HepG2 (cell line): ENCODE measurements around the gene CLASRP. TPM values are rescaled to one million over a fixed set of nuclear protein-coding genes. Genes with fewer than 3 reads are reported as not detected.
A peak's percentile ranks its signal among the peaks of the same experiment; 100 is the strongest.

ENCODE experiments used
- AGO2 ChIP-seq: fragments of 200-400 bp; formaldehyde crosslinking; optimal IDR thresholded peaks from 2 replicates; pipeline ENCODE3; 2017; ENCODE audit warnings: mild to moderate bottlenecking, low read depth, low read length, moderate library complexity
- DR1 ChIP-seq: sonication (generic); formaldehyde crosslinking; IDR thresholded peaks from 2 replicates; pipeline ENCODE4 v1.8.0; 2021; ENCODE audit warnings: mild to moderate bottlenecking, missing genetic modification reagents, inconsistent platforms
- EZH2 ChIP-seq: conservative IDR thresholded peaks from 2 replicates; pipeline ENCODE4 v1.6.1; 2012; ENCODE audit warnings: mild to moderate bottlenecking, low read depth, low read length, moderate library complexity
- HMG20A ChIP-seq: IDR thresholded peaks from 2 replicates; pipeline ENCODE4 v1.6.1; 2016; ENCODE audit warnings: borderline replicate concordance
- HNRNPH1 ChIP-seq: fragments of 200-400 bp; formaldehyde crosslinking; optimal IDR thresholded peaks from 2 replicates; pipeline ENCODE3; 2017; ENCODE audit warnings: mild to moderate bottlenecking, low read depth, low read length
- KLF6 ChIP-seq: IDR thresholded peaks from 2 replicates; pipeline ENCODE4 v1.8.0; 2016; ENCODE audit warnings: missing biosample characterization, missing genetic modification reagents
- REPIN1 ChIP-seq: sonication (generic); formaldehyde crosslinking; IDR thresholded peaks from 2 replicates; pipeline ENCODE4 v1.8.0; 2022; ENCODE audit warnings: missing genetic modification reagents, low read depth, mild to moderate bottlenecking, borderline replicate concordance
- SIN3A ChIP-seq: IDR thresholded peaks from 2 replicates; pipeline ENCODE4 v1.6.1; 2011; ENCODE audit warnings: low read depth, mild to moderate bottlenecking, control low read depth, low read length, borderline replicate concordance
- TCF7L2 ChIP-seq: IDR thresholded peaks from 2 replicates; pipeline ENCODE4 v1.6.1; 2011; ENCODE audit warnings: mild to moderate bottlenecking, low read depth, low read length, moderate library complexity
- TOE1 ChIP-seq: sonication (generic); formaldehyde crosslinking; IDR thresholded peaks from 2 replicates; pipeline ENCODE4 v1.4.0; 2020; ENCODE audit warnings: mild to moderate bottlenecking, missing genetic modification reagents
- XBP1 ChIP-seq: sonication (generic); formaldehyde crosslinking; IDR thresholded peaks from 2 replicates; pipeline ENCODE4 v1.5.0; 2020; ENCODE audit warnings: missing genetic modification reagents
- ZNF558 ChIP-seq: sonication (generic); formaldehyde crosslinking; IDR thresholded peaks from 2 replicates; pipeline ENCODE4 v1.9.0; 2022; ENCODE audit warnings: mild to moderate bottlenecking, missing genetic modification reagents, borderline replicate concordance
- ZNF670 ChIP-seq: sonication (generic); formaldehyde crosslinking; IDR thresholded peaks from 2 replicates; pipeline ENCODE4 v1.8.0; 2022; ENCODE audit warnings: mild to moderate bottlenecking, missing genetic modification reagents, borderline replicate concordance
- ZNF678 ChIP-seq: sonication (generic); formaldehyde crosslinking; IDR thresholded peaks from 2 replicates; pipeline ENCODE4 v1.4.0; 2020; ENCODE audit warnings: mild to moderate bottlenecking, missing genetic modification reagents
- ZNF777 ChIP-seq: sonication (generic); formaldehyde crosslinking; IDR thresholded peaks from 2 replicates; pipeline ENCODE4 v1.4.0; 2020; ENCODE audit warnings: missing genetic modification reagents
- ZNF883 ChIP-seq: sonication (generic); formaldehyde crosslinking; IDR thresholded peaks from 2 replicates; pipeline ENCODE4 v1.5.1; 2020; ENCODE audit warnings: mild to moderate bottlenecking, missing genetic modification reagents; ENCODE audit errors: not compliant biosample characterization
- ZSCAN12 ChIP-seq: sonication (generic); formaldehyde crosslinking; IDR thresholded peaks from 2 replicates; pipeline ENCODE4 v1.9.0; 2021; ENCODE audit warnings: mild to moderate bottlenecking, missing genetic modification reagents
- polyA plus RNA-seq, 8 experiments: library from polyadenylated mRNA; depleted of rRNA in 3 of 8; stranded (reverse) in 7 of 8; unstranded in 1 of 8; fragments of >200 nt; fragmentation: Illumina TruSeq in 4 of 8; extraction: Trizol in 4 of 8; gene quantifications; 2 replicates each; pipeline versions ENCODE4 v1.2.1 to v1.2.3, GENCODE V29; 2011 to 2016; ENCODE audit warnings: low read depth in 4 of 8, missing spikeins in 1 of 8, mixed read lengths in 1 of 8; ENCODE audit not compliant: insufficient read depth in 1 of 8
- total RNA-seq, 5 experiments: library from RNA; depleted of rRNA; stranded (reverse); fragments of >200 nt; fragmentation: Illumina TruSeq; extraction: Trizol; gene quantifications; 2 replicates each; pipeline ENCODE4 v1.2.3, GENCODE V29; 2016; ENCODE audit warnings: low read depth in 1 of 5
- TF ChIP-seq, protein P1 (sequence below): sonication (generic); formaldehyde crosslinking; IDR thresholded peaks from 2 replicates; pipeline ENCODE4 v1.4.0; 2020; ENCODE audit warnings: missing genetic modification reagents, borderline replicate concordance
- TF ChIP-seq, protein P2 (sequence below): sonication (generic); formaldehyde crosslinking; IDR thresholded peaks from 2 replicates; pipeline ENCODE4 v1.8.0; 2022; ENCODE audit warnings: missing genetic modification reagents, mild to moderate bottlenecking, borderline replicate concordance
- TF ChIP-seq, protein P3 (sequence below), 2 experiments: sonication (generic) in 1 of 2; formaldehyde crosslinking in 1 of 2; IDR thresholded peaks; 2 replicates each; pipeline versions ENCODE4 v1.5.1 to v1.6.1; 2011 to 2020; ENCODE audit warnings: borderline replicate concordance in 1 of 2, low read depth in 1 of 2, low read length in 1 of 2, mild to moderate bottlenecking in 1 of 2, missing genetic modification reagents in 1 of 2, moderate library complexity in 1 of 2
- TF ChIP-seq, protein P4 (sequence below): sonication (generic); formaldehyde crosslinking; IDR thresholded peaks from 2 replicates; pipeline ENCODE4 v1.4.0; 2020; ENCODE audit warnings: missing genetic modification reagents, mild to moderate bottlenecking, borderline replicate concordance

Gene CLASRP
- total and polyA plus RNA-seq, 2 of the 13 experiments (the other 11 are each of a cell fraction or from before 2014, with no cell fraction given), result 32.0 to 51.4 TPM

DNA sequence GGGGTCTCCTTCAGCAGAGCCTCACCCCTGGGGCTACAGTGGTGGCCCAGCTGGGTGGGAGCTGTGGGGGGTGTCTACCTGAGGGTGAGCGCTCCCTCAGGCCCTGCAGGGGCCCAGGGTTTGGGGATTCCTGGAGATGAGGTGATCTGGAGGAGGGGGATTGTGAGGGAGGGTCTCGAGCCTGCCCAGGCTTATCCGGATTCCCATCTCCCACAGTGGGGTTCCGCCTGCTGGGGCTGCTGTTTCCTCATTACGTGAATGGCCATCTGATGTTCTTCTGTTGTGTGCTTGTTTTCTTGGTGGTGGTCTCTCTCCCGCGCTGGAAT lies 58.6 kb downstream of the CLASRP start (continued):
- TF ChIP-seq EZH2 (no peak), TOE1 (CRISPR knock-in tag) (no peak), REPIN1 (CRISPR knock-in tag) (no peak), ZNF558 (CRISPR knock-in tag) (no peak), ZNF678 (CRISPR knock-in tag) (no peak), ZSCAN12 (CRISPR knock-in tag) (no peak), HMG20A (CRISPR knock-in tag) (no peak; the same call in 1 of the 2 replicates), SIN3A (no peak), XBP1 (no peak), ZNF777 (CRISPR knock-in tag) (no peak), HNRNPH1 (no peak), AGO2 (peak; percentile 10), TCF7L2 (no peak), KLF6 (CRISPR knock-in tag) (peak; percentile 27; the same call in 1 of the 2 replicates), ZNF670 (CRISPR knock-in tag) (no peak), ZNF883 (CRISPR knock-in tag) (no peak), DR1 (no peak)
- TF ChIP-seq, protein P1, sequence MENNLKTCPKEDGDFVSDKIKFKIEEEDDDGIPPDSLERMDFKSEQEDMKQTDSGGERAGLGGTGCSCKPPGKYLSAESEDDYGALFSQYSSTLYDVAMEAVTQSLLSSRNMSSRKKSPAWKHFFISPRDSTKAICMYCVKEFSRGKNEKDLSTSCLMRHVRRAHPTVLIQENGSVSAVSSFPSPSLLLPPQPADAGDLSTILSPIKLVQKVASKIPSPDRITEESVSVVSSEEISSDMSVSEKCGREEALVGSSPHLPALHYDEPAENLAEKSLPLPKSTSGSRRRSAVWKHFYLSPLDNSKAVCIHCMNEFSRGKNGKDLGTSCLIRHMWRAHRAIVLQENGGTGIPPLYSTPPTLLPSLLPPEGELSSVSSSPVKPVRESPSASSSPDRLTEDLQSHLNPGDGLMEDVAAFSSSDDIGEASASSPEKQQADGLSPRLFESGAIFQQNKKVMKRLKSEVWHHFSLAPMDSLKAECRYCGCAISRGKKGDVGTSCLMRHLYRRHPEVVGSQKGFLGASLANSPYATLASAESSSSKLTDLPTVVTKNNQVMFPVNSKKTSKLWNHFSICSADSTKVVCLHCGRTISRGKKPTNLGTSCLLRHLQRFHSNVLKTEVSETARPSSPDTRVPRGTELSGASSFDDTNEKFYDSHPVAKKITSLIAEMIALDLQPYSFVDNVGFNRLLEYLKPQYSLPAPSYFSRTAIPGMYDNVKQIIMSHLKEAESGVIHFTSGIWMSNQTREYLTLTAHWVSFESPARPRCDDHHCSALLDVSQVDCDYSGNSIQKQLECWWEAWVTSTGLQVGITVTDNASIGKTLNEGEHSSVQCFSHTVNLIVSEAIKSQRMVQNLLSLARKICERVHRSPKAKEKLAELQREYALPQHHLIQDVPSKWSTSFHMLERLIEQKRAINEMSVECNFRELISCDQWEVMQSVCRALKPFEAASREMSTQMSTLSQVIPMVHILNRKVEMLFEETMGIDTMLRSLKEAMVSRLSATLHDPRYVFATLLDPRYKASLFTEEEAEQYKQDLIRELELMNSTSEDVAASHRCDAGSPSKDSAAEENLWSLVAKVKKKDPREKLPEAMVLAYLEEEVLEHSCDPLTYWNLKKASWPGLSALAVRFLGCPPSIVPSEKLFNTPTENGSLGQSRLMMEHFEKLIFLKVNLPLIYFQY (CRISPR knock-in tag), result no peak
- TF ChIP-seq, protein P2, sequence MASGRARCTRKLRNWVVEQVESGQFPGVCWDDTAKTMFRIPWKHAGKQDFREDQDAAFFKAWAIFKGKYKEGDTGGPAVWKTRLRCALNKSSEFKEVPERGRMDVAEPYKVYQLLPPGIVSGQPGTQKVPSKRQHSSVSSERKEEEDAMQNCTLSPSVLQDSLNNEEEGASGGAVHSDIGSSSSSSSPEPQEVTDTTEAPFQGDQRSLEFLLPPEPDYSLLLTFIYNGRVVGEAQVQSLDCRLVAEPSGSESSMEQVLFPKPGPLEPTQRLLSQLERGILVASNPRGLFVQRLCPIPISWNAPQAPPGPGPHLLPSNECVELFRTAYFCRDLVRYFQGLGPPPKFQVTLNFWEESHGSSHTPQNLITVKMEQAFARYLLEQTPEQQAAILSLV (CRISPR knock-in tag), result no peak
- TF ChIP-seq, protein P3, sequence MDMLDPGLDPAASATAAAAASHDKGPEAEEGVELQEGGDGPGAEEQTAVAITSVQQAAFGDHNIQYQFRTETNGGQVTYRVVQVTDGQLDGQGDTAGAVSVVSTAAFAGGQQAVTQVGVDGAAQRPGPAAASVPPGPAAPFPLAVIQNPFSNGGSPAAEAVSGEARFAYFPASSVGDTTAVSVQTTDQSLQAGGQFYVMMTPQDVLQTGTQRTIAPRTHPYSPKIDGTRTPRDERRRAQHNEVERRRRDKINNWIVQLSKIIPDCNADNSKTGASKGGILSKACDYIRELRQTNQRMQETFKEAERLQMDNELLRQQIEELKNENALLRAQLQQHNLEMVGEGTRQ (IDR thresholded peaks at IDR 0.05; ENCODE audit: low read depth, low read length), result no peak
- TF ChIP-seq, protein P3 (CRISPR knock-in tag; IDR thresholded peaks at IDR 0.05; ENCODE audit: borderline replicate concordance), result no peak
- TF ChIP-seq, protein P4, sequence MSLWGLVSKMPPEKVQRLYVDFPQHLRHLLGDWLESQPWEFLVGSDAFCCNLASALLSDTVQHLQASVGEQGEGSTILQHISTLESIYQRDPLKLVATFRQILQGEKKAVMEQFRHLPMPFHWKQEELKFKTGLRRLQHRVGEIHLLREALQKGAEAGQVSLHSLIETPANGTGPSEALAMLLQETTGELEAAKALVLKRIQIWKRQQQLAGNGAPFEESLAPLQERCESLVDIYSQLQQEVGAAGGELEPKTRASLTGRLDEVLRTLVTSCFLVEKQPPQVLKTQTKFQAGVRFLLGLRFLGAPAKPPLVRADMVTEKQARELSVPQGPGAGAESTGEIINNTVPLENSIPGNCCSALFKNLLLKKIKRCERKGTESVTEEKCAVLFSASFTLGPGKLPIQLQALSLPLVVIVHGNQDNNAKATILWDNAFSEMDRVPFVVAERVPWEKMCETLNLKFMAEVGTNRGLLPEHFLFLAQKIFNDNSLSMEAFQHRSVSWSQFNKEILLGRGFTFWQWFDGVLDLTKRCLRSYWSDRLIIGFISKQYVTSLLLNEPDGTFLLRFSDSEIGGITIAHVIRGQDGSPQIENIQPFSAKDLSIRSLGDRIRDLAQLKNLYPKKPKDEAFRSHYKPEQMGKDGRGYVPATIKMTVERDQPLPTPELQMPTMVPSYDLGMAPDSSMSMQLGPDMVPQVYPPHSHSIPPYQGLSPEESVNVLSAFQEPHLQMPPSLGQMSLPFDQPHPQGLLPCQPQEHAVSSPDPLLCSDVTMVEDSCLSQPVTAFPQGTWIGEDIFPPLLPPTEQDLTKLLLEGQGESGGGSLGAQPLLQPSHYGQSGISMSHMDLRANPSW (CRISPR knock-in tag), result no peak
